Tibial nerve (tissue), 4 donors: ENCODE data around the gene SNX21. TPM values are rescaled to one million over a fixed set of nuclear protein-coding genes. Genes with fewer than 3 reads are reported as not detected.

Experiments used
- DNase-seq, 2 donors: peaks; one replicate each; pipeline ENCODE4 v3.0.0-alpha.2; 2019; ENCODE audit warnings: low spot score in 2 of 2
- H3K27ac ChIP-seq, 4 donors: fragments of 200-600 bp; sonication (generic) in 3 of 4; one replicate each; pipeline ENCODE4 v1.5.1; 2017 to 2019; ENCODE audit warnings: mild to moderate bottlenecking in 1 of 4
- H3K27me3 ChIP-seq, 2 donors: fragments of 200-600 bp; sonication (generic) in 1 of 2; one replicate each; pipeline versions ENCODE4 v1.5.1 to v1.6.0; 2017 to 2019
- H3K36me3 ChIP-seq, 3 donors: fragments of 200-600 bp; sonication (generic); one replicate each; pipeline ENCODE4 v1.5.1; 2018 to 2019
- H3K4me1 ChIP-seq, 4 donors: fragments of 200-600 bp; sonication (generic) in 3 of 4; one replicate each; pipeline ENCODE4 v1.5.1; 2017 to 2019
- H3K4me3 ChIP-seq, 4 donors: fragments of 200-600 bp; sonication (generic) in 3 of 4; one replicate each; pipeline ENCODE4 v1.5.1; 2017 to 2019; ENCODE audit warnings: mild to moderate bottlenecking in 1 of 4, moderate library complexity in 1 of 4
- H3K9me3 ChIP-seq, 4 donors: fragments of 200-600 bp; sonication (generic) in 3 of 4; one replicate each; pipeline ENCODE4 v1.5.1; 2017 to 2019
- EP300 ChIP-seq, 2 donors: sonication (generic); formaldehyde crosslinking; IDR thresholded peaks; one replicate each; pipeline ENCODE4 v1.6.1; 2017; ENCODE audit warnings: antibody characterized with exemption in 2 of 2, mild to moderate bottlenecking in 1 of 2
- POLR2A ChIP-seq, 2 donors: fragments of 450-650 bp; IDR thresholded peaks; one replicate each; pipeline ENCODE4 v1.6.1; 2017; ENCODE audit warnings: antibody characterized with exemption in 2 of 2, mild to moderate bottlenecking in 2 of 2, moderate library complexity in 2 of 2
- WGBS, 2 donors: methylation state at CpG; one replicate each; pipeline ENCODE4 v1.1.5; 2018; 5-methylcytosine and 5-hydroxymethylcytosine counted together
- total RNA-seq, 4 donors: library from RNA; depleted of rRNA; stranded (reverse); fragments of >200 nt; gene quantifications; one replicate each; pipeline ENCODE4 v1.1.0, GENCODE V29; 2016
- TF ChIP-seq, protein P1 (sequence below), 5 experiments: fragments of 200-600 bp in 3 of 5; fragments of 450-650 bp in 2 of 5; sonication (generic) in 3 of 5; IDR thresholded peaks; one replicate each; pipeline ENCODE4 v1.5.1; 2016 to 2019; ENCODE audit warnings: antibody characterized with exemption in 5 of 5, mild to moderate bottlenecking in 3 of 5, moderate library complexity in 2 of 5

The SNX21 gene
- total RNA-seq, 4 donors from 2014 or later = 177 to 389 (median 240) TPM

DNA sequence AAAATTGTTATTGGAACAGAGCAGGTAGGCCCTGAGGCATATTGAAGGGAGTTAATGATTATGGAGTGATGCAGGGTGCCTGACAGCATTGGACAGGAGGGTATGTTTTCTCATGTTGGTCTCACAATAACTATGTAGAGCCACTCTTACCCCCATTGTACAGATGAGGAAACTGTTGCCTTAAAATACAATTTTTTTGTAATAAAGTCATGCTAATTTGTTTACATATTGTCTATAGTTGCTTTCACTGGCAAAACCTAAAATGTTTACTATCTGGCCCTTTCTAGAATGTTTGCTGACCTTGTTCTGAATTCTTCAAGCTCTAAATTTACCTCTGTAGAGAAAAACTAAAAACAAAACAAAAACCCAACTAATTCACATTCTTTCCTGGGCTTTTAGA is 17.9 kb downstream of the SNX21 start:
- Histone ChIP-seq H3K27ac (no peak overlapping the region), H3K9me3 (no peaks in the 10 kb centered on the region), H3K4me3 (no peak overlapping the region), H3K36me3 (peaks cover 0 to 80% (median 10%) of the 10 kb centered on the region in 3 donors), H3K4me1 (peaks cover 0 to 39% (median 16%) of the 10 kb centered on the region in 4 donors), H3K27me3 (no peaks in the 10 kb centered on the region)
- no peak for DNase-seq
- TF ChIP-seq POLR2A (IDR thresholded peaks at IDR 0.05) (no peak), EP300 (IDR thresholded peaks at IDR 0.05) (no peak)
- TF ChIP-seq, protein P1, sequence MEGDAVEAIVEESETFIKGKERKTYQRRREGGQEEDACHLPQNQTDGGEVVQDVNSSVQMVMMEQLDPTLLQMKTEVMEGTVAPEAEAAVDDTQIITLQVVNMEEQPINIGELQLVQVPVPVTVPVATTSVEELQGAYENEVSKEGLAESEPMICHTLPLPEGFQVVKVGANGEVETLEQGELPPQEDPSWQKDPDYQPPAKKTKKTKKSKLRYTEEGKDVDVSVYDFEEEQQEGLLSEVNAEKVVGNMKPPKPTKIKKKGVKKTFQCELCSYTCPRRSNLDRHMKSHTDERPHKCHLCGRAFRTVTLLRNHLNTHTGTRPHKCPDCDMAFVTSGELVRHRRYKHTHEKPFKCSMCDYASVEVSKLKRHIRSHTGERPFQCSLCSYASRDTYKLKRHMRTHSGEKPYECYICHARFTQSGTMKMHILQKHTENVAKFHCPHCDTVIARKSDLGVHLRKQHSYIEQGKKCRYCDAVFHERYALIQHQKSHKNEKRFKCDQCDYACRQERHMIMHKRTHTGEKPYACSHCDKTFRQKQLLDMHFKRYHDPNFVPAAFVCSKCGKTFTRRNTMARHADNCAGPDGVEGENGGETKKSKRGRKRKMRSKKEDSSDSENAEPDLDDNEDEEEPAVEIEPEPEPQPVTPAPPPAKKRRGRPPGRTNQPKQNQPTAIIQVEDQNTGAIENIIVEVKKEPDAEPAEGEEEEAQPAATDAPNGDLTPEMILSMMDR (IDR thresholded peaks at IDR 0.05) = no peak

DNA sequence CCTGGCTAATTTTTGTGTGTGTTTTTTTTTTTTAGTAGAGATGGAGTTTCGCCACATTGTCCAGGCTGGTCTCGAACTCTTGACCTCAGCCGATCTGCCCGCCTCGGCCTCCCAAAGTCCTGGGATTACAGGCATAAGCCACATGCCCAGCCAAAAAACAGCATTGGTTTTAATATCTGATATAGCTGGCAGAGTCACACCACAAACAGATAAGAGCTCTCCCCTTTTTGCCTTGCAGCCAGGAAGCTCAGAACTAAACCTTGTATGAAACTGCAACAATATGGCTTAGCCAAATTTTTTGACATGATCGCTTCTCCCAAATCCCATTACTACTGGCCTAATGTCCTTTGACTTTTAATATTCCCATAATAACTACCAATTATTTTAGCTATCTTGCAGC is 18.7 kb downstream of the SNX21 start:
- no peak overlapping the region for H3K27ac ChIP-seq
- no peak for TF ChIP-seq POLR2A (IDR thresholded peaks at IDR 0.05)
- TF ChIP-seq, protein P1 (IDR thresholded peaks at IDR 0.05) = no peak
- no peak for TF ChIP-seq EP300 (IDR thresholded peaks at IDR 0.05)
- WGBS, 2 donors = 95 to 96% methylated on average over 6 of the region's 6 CpGs
- peaks cover 0 to 72% (median 9%) of the 10 kb centered on the region in 3 donors for H3K36me3 ChIP-seq
- H3K9me3 ChIP-seq = no peaks in the 10 kb centered on the region
- DNase-seq = no peak
- H3K4me1 ChIP-seq = peaks cover 0 to 39% (median 19%) of the 10 kb centered on the region in 4 donors
- H3K4me3 ChIP-seq = no peak overlapping the region
- no peaks in the 10 kb centered on the region for H3K27me3 ChIP-seq

DNA sequence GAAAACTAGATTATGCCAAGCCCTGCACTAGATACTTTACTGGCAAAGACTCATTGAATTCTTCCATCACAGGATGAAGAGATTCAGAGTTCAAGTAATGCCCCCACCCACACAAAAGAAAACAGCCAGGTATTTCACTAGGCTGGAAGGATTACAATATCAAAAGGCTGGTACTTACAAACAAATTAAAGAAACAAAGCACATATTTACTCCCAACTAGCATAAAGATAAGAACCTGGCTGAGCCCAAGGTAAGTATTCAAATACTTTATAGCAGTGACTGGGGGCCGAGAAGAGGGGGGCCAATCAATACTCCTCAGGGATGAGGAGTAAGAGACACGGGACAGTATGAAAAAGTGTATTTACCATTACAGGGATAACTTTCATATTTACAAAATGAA is 19.9 kb downstream of the SNX21 start:
- Histone ChIP-seq H3K4me3 (no peak overlapping the region), H3K9me3 (no peaks in the 10 kb centered on the region), H3K4me1 (peaks cover 0 to 48% (median 23%) of the 10 kb centered on the region in 4 donors), H3K36me3 (peaks cover 0 to 61% (median under 1%) of the 10 kb centered on the region in 3 donors), H3K27me3 (no peaks in the 10 kb centered on the region), H3K27ac (no peak overlapping the region)
- WGBS, 2 donors = 74 to 76% methylated on average over 2 of the region's 2 CpGs
- no peak for DNase-seq
- TF ChIP-seq, protein P1 (IDR thresholded peaks at IDR 0.05) = no peak
- TF ChIP-seq EP300 (IDR thresholded peaks at IDR 0.05) (no peak), POLR2A (IDR thresholded peaks at IDR 0.05) (no peak)

DNA sequence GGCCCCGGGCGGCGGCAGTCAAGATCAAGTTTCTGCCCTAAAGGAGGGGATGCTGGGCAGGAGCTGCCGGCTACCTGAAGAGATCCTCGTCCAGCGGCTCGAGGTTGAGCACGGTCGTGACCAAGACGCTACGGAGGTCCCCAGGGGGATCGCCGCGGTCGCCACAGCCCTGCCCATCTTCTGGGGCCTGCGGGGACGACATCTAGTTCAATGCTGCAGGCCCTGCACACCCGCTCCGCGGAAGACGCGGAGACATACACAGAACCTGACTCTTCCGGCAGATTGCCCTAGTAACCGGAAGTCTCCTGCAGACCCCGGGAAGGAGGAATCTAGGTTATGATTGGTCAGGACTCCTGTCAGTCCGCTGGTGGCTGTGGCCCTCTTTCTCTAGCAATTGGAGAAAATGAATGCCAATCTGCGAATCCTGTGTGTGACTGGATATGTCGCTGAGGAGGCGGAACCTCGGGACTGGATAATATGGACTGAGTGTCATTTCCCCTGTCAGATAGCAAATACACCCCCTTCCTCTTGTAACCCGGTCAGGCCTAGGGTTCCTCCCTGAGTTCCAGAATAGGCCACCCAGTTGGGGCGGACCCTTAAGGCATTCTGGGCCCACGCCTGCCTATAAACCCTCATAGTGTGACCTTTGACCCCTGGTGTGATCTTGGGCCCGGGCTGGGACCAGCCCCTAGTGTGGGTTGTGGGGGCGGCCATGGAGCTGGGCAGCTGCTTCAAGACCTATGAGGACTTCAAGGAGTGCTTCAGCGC is 23.7 kb downstream of the SNX21 start, which contains the start of the genes ACOT8 and ZSWIM3:
TSS of gene ACOT8 (minus strand) at position 279 of the 768 bp plus-strand sequence. CDS start at position 202, 77 bp downstream.
TSS of gene ZSWIM3 (plus strand) at position 501 of the 768 bp plus-strand sequence. CDS start at position 713, 212 bp downstream.
- peaks cover 0 to 29% (median 0%) of the 10 kb centered on the region in 3 donors for H3K36me3 ChIP-seq
- H3K9me3 ChIP-seq = no peaks in the 10 kb centered on the region
- DNase-seq = peak; percentile 91 to 100
- H3K4me1 ChIP-seq = peaks cover 0 to 51% (median 23%) of the 10 kb centered on the region in 4 donors
- peak within 1 kb of the TSS; percentile 37 to 87 (median 82) for H3K27ac ChIP-seq
- H3K27me3 ChIP-seq = no peaks in the 10 kb centered on the region
- TF ChIP-seq EP300 (IDR thresholded peaks at IDR 0.05) = peak in 1 of 2 donors; percentile 80
- TF ChIP-seq POLR2A (IDR thresholded peaks at IDR 0.05) = peak; percentile 36 to 79
- TF ChIP-seq, protein P1 (IDR thresholded peaks at IDR 0.05) = peak in 1 of 5 experiments; percentile 29
- H3K4me3 ChIP-seq = peak within 1 kb of the TSS; percentile 66 to 99 (median 88)
- 0% methylated on average over 23 to 35 of the region's 36 CpGs for WGBS, 2 donors

DNA sequence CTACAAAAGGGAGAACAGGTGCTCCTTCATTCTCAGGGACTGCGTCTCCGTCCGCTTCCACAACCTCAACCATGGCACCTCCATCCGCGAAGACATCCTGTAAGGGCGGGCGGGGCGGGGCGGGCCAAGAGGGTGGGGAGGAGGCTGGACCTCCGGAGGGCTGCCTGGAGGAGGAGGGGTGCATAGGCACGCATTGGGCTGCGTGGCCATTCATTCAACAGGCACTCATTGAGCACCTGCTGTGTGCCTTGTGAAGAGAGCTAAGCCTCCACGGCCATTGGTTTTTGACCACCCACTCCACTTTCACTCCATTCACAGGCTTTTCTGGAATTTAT is 24.2 kb downstream of the SNX21 start:
- no peak for DNase-seq
- peaks cover 0 to 24% (median 0%) of the 10 kb centered on the region in 3 donors for H3K36me3 ChIP-seq
- no peaks in the 10 kb centered on the region for H3K27me3 ChIP-seq
- 4 to 6% methylated on average over 9 to 12 of the region's 13 CpGs for WGBS, 2 donors
- peak overlapping the region in 3 of 4 donors; percentile 81 to 87 (median 83) for H3K27ac ChIP-seq
- TF ChIP-seq, protein P1 (IDR thresholded peaks at IDR 0.05) = no peak
- TF ChIP-seq EP300 (IDR thresholded peaks at IDR 0.05) = no peak
- no peak for TF ChIP-seq POLR2A (IDR thresholded peaks at IDR 0.05)
- no peaks in the 10 kb centered on the region for H3K9me3 ChIP-seq
- H3K4me1 ChIP-seq = peaks cover 0 to 51% (median 23%) of the 10 kb centered on the region in 4 donors
- H3K4me3 ChIP-seq = peak overlapping the region; percentile 66 to 99 (median 88)
